ENCODE results near the gene EEF1A2. TPM values are rescaled to one million over a fixed set of nuclear protein-coding genes. Genes with fewer than 3 reads are reported as not detected.

EEF1A2 gene
- total and polyA plus RNA-seq, 2 of the 4 experiments (the other 2 are of a cell fraction), result 1.3 to 4.6 TPM

- H3K9me3 ChIP-seq (ENCODE audit: control insufficient read depth, insufficient read depth, low read length), result no peaks in the 10 kb centered on the region
- H3K9ac ChIP-seq (ENCODE audit: low read depth, low read length), result no peak overlapping the region
- H2BK20ac ChIP-seq (ENCODE audit: low read depth, low read length), result no peak overlapping the region
- no peaks in the 10 kb centered on the region for H3K4me1 ChIP-seq (ENCODE audit: control insufficient read depth, insufficient read depth, low read length)
- no peaks in the 10 kb centered on the region for H3K36me3 ChIP-seq (ENCODE audit: control insufficient read depth, insufficient read depth, low read length)
- H3K4ac ChIP-seq (ENCODE audit: low read depth, low read length), result no peak overlapping the region
- 100% methylated on average over 1 of the region's 11 CpGs; no CpG with 5 or more reads in 1 of the 2 experiments for WGBS, 2 experiments (ENCODE audit: extremely low coverage in 2 of 2, insufficient read length in 1 of 2)
- intact Hi-C loops (cut with micrococcal nuclease) (no loop called here), in situ Hi-C loops (cut with MboI; ENCODE audit: low sequenced_read_pairs) (no loop called here), dilution Hi-C loops (cut with HindIII; ENCODE audit: low sequenced_read_pairs, unreplicated experiment) (no loop called here)
- H2AFZ ChIP-seq (replicated peaks; ENCODE audit: low read length, poor library complexity), result no peak overlapping the region
- peak; percentile 75 for ATAC-seq (ENCODE audit: low read depth)
- H4K91ac ChIP-seq (ENCODE audit: insufficient read depth, low read depth, low read length), result no peak overlapping the region
- ChIA-PET POLR2A (ENCODE audit: unreplicated experiment) (no interaction called here), CTCF (no interaction called here)
- H4K8ac ChIP-seq (ENCODE audit: low read depth in 2 of 2, low read length in 2 of 2), result no peak overlapping the region
- no peak overlapping the region for H3K4me3 ChIP-seq (ENCODE audit: insufficient read depth, low read depth, low read length)
- H3K56ac ChIP-seq (ENCODE audit: extremely low read depth, insufficient read depth, low read length), result no peak overlapping the region
- no peak for TF ChIP-seq RAD21 (IDR thresholded peaks at IDR 0.05; ENCODE audit: low read length)
- no peak for TF ChIP-seq CHD1 (IDR thresholded peaks at IDR 0.05; ENCODE audit: low read depth, low read length)
- TF ChIP-seq CTCF (conservative IDR thresholded peaks at IDR 0.05; ENCODE audit: low read depth, low read length), result peak; percentile 27
- no peak overlapping the region for H2BK5ac ChIP-seq (ENCODE audit: low read depth, low read length, poor library complexity, severe bottlenecking)
- H3K18ac ChIP-seq (ENCODE audit: low read depth, low read length), result no peak overlapping the region
- H3K14ac ChIP-seq (replicated peaks; ENCODE audit: low read depth, low read length), result no peak overlapping the region
- no peak overlapping the region for H2BK120ac ChIP-seq (ENCODE audit: low read depth, low read length)
- no peak overlapping the region for H3K27ac ChIP-seq (ENCODE audit: insufficient read depth, low read length)
- BruUV-seq (replicated peaks), result no TSS peak
- no peak overlapping the region for H4K5ac ChIP-seq (ENCODE audit: low read depth, low read length)
- H3K79me1 ChIP-seq (ENCODE audit: low read depth in 1 of 2, low read length in 2 of 2), result no peaks in the 10 kb centered on the region
- H3K4me2 ChIP-seq (ENCODE audit: low read depth, low read length), result no peak overlapping the region
- no peak overlapping the region for H2AK9ac ChIP-seq (replicated peaks; ENCODE audit: low read depth, low read length, poor library complexity)
- DNase-seq, result peak; percentile 17
- H4K20me1 ChIP-seq (ENCODE audit: insufficient read depth, low read length), result no peaks in the 10 kb centered on the region
- no peak overlapping the region for H2BK15ac ChIP-seq (ENCODE audit: low read depth, low read length)
- H3K23ac ChIP-seq (ENCODE audit: low read depth, low read length), result no peak overlapping the region
- H3K27me3 ChIP-seq (ENCODE audit: control insufficient read depth, insufficient read depth, low read length), result peaks cover 1% of the 10 kb centered on the region; the same call in 1 of the 2 replicates
- H2AK5ac ChIP-seq (ENCODE audit: low read depth, low read length), result no peak overlapping the region
- no peaks in the 10 kb centered on the region for H3K9me1 ChIP-seq (ENCODE audit: insufficient read depth, low read length)
Measured at GRCh38 chr20:63442100-63442493, 56.8 kb downstream of the EEF1A2 start.

Data from IMR-90 (cell line).